ENCODE results near the gene MPV17L.
"Not testable (repeated sequence)": the region's sequence is repeated elsewhere in the genome, so short reads cannot be mapped to it uniquely, and the experiment has no call there.

MPV17L gene

GRCh38 chr16:15452246-15452855 lies 56.8 kb downstream of the MPV17L start:
- no peak for DNase-seq (ENCODE audit: low spot score)

- not testable (repeated sequence) for DNase-seq (ENCODE audit: low spot score)
These were observed 57.7 kb downstream of the MPV17L start for GRCh38 chr16:15453296-15453695.

DNA sequence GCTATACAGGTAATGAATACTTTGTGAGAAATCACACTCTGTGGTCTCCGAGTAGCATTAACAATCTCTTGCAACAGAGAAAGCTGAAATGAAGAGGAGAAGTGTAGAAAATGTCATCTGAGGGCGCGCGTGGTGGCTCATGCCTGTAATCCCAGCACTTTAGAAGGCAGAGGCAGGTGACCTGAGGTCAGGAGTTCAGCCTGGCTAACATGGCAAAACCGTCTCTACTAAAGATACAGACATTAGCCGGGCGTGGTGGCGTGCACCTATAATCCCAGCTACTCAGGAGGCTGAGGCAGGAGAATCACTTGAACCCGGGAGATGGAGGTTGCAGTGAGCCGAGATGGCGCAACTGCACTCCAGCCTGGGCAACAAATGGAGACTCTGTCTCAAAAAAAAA lies 59.4 kb downstream of the MPV17L start:
- DNase-seq (ENCODE audit: low spot score), result not testable (repeated sequence)

DNA sequence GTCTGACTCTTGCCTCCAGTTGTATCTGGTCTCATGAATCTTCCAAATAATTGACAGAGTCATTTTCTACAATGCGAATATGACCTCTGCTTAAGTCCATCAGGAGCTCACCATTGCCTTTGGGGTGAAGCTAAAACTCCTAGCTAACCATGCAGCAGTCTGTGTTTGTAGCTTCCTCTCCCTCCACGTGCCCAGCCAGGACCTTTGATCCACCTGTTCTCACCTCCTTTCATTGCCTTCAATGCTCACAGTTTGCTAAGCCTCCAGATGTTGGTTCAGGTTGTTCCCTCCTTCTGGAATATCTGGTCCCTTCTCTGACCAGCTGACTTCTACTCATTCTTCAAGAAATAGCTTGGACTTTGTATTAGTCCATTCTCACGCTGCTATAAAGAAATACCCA lies 61.8 kb downstream of the MPV17L start:
- DNase-seq (ENCODE audit: low spot score), result no peak

DNA sequence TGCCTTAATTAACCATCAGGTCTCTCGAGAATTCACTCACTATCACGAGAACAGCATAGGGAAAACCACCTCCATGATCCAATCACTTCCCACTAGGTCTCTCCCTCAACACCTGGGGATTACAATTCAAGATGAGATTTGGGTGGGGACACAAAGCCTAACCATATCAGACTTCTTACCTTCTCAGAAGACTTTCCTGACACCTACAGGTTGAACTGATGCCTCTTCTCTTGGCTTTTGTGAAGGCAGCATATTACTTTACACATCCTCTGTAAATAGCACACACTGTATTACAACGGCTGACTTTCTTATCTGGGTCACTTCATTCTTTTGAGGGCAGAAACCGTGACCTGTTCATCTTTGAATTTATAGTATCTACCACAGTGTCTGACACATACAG lies 62.4 kb downstream of the MPV17L start:
- no peak for DNase-seq (ENCODE audit: low spot score)

DNA sequence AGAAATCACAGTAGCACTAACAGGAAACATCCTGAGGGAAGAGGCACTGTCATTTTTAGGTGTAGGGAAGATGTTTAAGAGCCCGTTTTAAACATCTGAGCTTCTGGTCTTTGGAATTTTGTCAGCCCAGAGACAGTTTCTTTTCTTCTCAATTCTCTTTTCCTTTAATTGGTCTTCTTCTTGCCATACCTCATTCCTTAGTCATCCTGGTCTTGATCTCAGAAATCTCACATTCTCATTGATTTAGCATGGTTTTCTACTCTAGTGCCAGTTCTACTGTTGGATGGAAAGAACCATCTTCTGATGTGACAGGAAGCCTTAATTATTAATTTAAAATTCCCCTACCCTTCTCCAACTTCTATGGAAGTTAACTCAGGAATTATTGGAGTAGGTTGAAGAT lies 64.2 kb downstream of the MPV17L start:
- DNase-seq (ENCODE audit: low spot score), result peak; percentile 30

GRCh38 chr16:15460601-15461000 lies 65.0 kb downstream of the MPV17L start:
- no peak for DNase-seq (ENCODE audit: low spot score)

DNA sequence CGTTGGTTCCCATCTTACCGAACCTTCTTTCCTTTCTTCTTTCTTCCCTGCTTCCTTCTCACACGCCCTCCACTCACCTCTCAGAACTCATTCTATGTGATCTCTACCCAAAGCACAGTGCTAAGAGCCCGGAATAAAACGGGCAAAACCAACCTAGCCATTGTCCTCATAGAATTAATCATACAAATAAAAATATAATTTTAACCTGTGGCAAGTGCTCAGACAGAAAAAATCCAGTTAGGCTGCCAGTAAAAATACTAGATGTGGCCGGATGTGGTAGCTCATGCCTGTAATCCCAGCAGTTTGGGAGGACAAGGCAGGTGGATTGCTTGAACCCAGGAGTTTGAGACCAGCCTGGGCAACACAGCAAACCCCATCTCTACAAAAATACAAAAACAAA lies 65.8 kb downstream of the MPV17L start:
- DNase-seq (ENCODE audit: low spot score), result no peak
